ENCODE results near the gene LRRN4.
A peak's percentile ranks its signal among the peaks of the same experiment; 100 is the strongest.
"Not testable (repeated sequence)": the region's sequence is repeated elsewhere in the genome, so short reads cannot be mapped to it uniquely, and the experiment has no call there.

LRRN4 gene

GRCh38 chr20:6055161-6055783 lies 1.4 kb upstream of the LRRN4 start:
- TF ChIP-seq CTCF (IDR thresholded peaks at IDR 0.05; ENCODE audit: insufficient read depth, low read depth, low read length, missing control alignments) = no peak

GRCh38 chr20:6054689-6055051 lies 810 bp upstream of the LRRN4 start:
- not testable (repeated sequence) for DNase-seq (ENCODE audit: low read depth); H3K4me3 ChIP-seq (ENCODE audit: low read length)

More at GRCh38 chr20:6055161-6055783, 1.4 kb upstream of the LRRN4 start:
- no peak overlapping the region for H3K4me3 ChIP-seq (ENCODE audit: low read length)
- DNase-seq (ENCODE audit: low read depth) = no peak

- no peak overlapping the region for H3K4me3 ChIP-seq (ENCODE audit: low read length)
- no peak for TF ChIP-seq CTCF (IDR thresholded peaks at IDR 0.05; ENCODE audit: insufficient read depth, low read depth, low read length, missing control alignments)
- DNase-seq (ENCODE audit: low read depth) = no peak
These were observed 640 bp downstream of the LRRN4 start for GRCh38 chr20:6053064-6053775.

GRCh38 chr20:6051505-6051904 lies 2.4 kb downstream of the LRRN4 start:
- peak; percentile 68 for DNase-seq (ENCODE audit: low read depth)
- no peak for TF ChIP-seq CTCF (IDR thresholded peaks at IDR 0.05; ENCODE audit: insufficient read depth, low read depth, low read length, missing control alignments)
- H3K4me3 ChIP-seq (ENCODE audit: low read length) = no peak overlapping the region

GRCh38 chr20:6048391-6048790 lies 5.5 kb downstream of the LRRN4 start:
- no peak for TF ChIP-seq CTCF (IDR thresholded peaks at IDR 0.05; ENCODE audit: insufficient read depth, low read depth, low read length, missing control alignments)
- no peak for DNase-seq (ENCODE audit: low read depth)
- no peak overlapping the region for H3K4me3 ChIP-seq (ENCODE audit: low read length)

GRCh38 chr20:6046432-6046831 lies 7.4 kb downstream of the LRRN4 start:
- no peak for TF ChIP-seq CTCF (IDR thresholded peaks at IDR 0.05; ENCODE audit: insufficient read depth, low read depth, low read length, missing control alignments)
- no peak for DNase-seq (ENCODE audit: low read depth)

GRCh38 chr20:6045566-6045965 lies 8.3 kb downstream of the LRRN4 start:
- no peak overlapping the region for H3K4me3 ChIP-seq (ENCODE audit: low read length)
- TF ChIP-seq CTCF (IDR thresholded peaks at IDR 0.05; ENCODE audit: insufficient read depth, low read depth, low read length, missing control alignments) = no peak
- peak; percentile 16 for DNase-seq (ENCODE audit: low read depth)

More at GRCh38 chr20:6046432-6046831, 7.4 kb downstream of the LRRN4 start:
- no peak overlapping the region for H3K4me3 ChIP-seq (ENCODE audit: low read length)

All from epithelial cell of esophagus (primary cell).